WTC11 (cell line): ENCODE measurements around the gene PTPN1.

Experiments used
- CREM ChIP-seq: sonication (generic); formaldehyde crosslinking; IDR thresholded peaks from 2 replicates; pipeline ENCODE4 v1.8.1; 2022; ENCODE audit warnings: mild to moderate bottlenecking, missing genetic modification reagents, moderate library complexity
- GTF2I ChIP-seq: fragments of 250-450 bp; sonication (Bioruptor Pico); conservative IDR thresholded peaks from 2 replicates; pipeline ENCODE4 v1.4.0; 2021; ENCODE audit warnings: mild to moderate bottlenecking
- IRF2 ChIP-seq: sonication (generic); formaldehyde crosslinking; IDR thresholded peaks from 2 replicates; pipeline ENCODE4 v1.8.0; 2022; ENCODE audit warnings: low read depth, missing genetic modification reagents, borderline replicate concordance
- NFE2L1 ChIP-seq: sonication (generic); formaldehyde crosslinking; IDR thresholded peaks from 2 replicates; pipeline ENCODE4 v1.8.1; 2023; ENCODE audit warnings: missing genetic modification reagents
- NFYB ChIP-seq: sonication (generic); formaldehyde crosslinking; conservative IDR thresholded peaks from 2 replicates; pipeline ENCODE4 v1.8.0; 2022; ENCODE audit warnings: low read depth, missing genetic modification reagents
- TCF7 ChIP-seq: sonication (generic); formaldehyde crosslinking; IDR thresholded peaks from 2 replicates; pipeline ENCODE4 v1.8.0; 2022; ENCODE audit warnings: mild to moderate bottlenecking, low read depth, missing genetic modification reagents, moderate library complexity
- TEAD4 ChIP-seq: sonication (generic); formaldehyde crosslinking; IDR thresholded peaks from 2 replicates; pipeline ENCODE4 v1.8.0; 2022; ENCODE audit warnings: mild to moderate bottlenecking, missing genetic modification reagents
- TP53 ChIP-seq: sonication (generic); formaldehyde crosslinking; IDR thresholded peaks from 2 replicates; pipeline ENCODE4 v1.8.1; 2023; ENCODE audit warnings: mild to moderate bottlenecking, missing genetic modification reagents
- ZNF121 ChIP-seq: sonication (generic); formaldehyde crosslinking; IDR thresholded peaks from 2 replicates; pipeline ENCODE4 v1.8.0; 2023; ENCODE audit warnings: missing genetic modification reagents
- ZNF416 ChIP-seq: fragments of 250-450 bp; sonication (Bioruptor Pico); IDR thresholded peaks from 2 replicates; pipeline ENCODE4 v1.9.0; 2021; ENCODE audit warnings: mild to moderate bottlenecking, inconsistent platforms
- TF ChIP-seq, protein P1 (sequence below): fragments of 200-600 bp; IDR thresholded peaks from 2 replicates; pipeline ENCODE4 v1.8.0; 2022; ENCODE audit warnings: antibody characterized with exemption
- TF ChIP-seq, protein P2 (sequence below): sonication (generic); formaldehyde crosslinking; IDR thresholded peaks from 2 replicates; pipeline ENCODE4 v1.8.0; 2022; ENCODE audit warnings: mild to moderate bottlenecking, missing genetic modification reagents
- TF ChIP-seq, protein P3 (sequence below): sonication (generic); formaldehyde crosslinking; IDR thresholded peaks from 2 replicates; pipeline ENCODE4 v1.8.1; 2022; ENCODE audit warnings: mild to moderate bottlenecking, missing genetic modification reagents, moderate library complexity, borderline replicate concordance
- TF ChIP-seq, protein P4 (sequence below): sonication (generic); formaldehyde crosslinking; conservative IDR thresholded peaks from 2 replicates; pipeline ENCODE4 v1.8.1; 2022; ENCODE audit warnings: mild to moderate bottlenecking, missing genetic modification reagents

DNA sequence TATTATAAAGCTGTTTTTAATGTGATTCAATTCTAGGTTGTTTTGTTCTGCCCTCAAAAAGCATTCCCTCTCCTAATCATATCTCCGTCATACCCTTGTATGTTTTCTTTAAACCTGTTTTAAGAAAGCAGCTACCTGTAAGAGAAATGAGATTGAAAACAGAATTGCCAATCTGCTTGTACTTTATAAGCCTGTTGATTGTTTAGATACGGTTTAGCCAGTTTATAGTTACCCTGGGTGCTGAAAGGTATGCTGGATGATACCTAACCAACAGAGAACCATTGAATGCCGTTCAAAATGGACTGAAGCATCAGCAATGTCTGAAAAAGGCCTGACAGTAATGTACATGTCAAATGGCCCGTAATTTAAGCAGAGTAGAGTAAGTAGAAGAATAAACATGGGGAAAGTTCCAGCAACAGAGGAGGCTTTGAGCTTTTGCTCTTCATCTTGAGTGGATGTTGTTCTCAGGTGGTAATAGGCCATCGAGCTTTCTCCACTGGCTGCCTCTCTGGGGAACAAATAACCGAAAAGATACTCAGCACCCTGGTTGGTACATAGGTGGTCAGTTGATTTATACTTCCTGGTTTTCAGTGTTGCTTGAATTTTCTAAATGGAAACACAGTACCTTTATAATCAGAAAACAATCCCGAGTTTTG is 27.5 kb downstream of the PTPN1 start:
- TF ChIP-seq, protein P1, sequence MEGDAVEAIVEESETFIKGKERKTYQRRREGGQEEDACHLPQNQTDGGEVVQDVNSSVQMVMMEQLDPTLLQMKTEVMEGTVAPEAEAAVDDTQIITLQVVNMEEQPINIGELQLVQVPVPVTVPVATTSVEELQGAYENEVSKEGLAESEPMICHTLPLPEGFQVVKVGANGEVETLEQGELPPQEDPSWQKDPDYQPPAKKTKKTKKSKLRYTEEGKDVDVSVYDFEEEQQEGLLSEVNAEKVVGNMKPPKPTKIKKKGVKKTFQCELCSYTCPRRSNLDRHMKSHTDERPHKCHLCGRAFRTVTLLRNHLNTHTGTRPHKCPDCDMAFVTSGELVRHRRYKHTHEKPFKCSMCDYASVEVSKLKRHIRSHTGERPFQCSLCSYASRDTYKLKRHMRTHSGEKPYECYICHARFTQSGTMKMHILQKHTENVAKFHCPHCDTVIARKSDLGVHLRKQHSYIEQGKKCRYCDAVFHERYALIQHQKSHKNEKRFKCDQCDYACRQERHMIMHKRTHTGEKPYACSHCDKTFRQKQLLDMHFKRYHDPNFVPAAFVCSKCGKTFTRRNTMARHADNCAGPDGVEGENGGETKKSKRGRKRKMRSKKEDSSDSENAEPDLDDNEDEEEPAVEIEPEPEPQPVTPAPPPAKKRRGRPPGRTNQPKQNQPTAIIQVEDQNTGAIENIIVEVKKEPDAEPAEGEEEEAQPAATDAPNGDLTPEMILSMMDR = no peak
- TF ChIP-seq, protein P2, sequence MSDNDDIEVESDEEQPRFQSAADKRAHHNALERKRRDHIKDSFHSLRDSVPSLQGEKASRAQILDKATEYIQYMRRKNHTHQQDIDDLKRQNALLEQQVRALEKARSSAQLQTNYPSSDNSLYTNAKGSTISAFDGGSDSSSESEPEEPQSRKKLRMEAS (CRISPR knock-in tag) = no peak
- TF ChIP-seq TEAD4 = no peak
- no peak for TF ChIP-seq CREM
- TF ChIP-seq TCF7 (CRISPR knock-in tag) = no peak
- no peak for TF ChIP-seq NFE2L1 (CRISPR knock-in tag)
- TF ChIP-seq, protein P3, sequence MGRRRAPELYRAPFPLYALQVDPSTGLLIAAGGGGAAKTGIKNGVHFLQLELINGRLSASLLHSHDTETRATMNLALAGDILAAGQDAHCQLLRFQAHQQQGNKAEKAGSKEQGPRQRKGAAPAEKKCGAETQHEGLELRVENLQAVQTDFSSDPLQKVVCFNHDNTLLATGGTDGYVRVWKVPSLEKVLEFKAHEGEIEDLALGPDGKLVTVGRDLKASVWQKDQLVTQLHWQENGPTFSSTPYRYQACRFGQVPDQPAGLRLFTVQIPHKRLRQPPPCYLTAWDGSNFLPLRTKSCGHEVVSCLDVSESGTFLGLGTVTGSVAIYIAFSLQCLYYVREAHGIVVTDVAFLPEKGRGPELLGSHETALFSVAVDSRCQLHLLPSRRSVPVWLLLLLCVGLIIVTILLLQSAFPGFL = no peak
- TF ChIP-seq, protein P4, sequence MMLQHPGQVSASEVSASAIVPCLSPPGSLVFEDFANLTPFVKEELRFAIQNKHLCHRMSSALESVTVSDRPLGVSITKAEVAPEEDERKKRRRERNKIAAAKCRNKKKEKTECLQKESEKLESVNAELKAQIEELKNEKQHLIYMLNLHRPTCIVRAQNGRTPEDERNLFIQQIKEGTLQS (CRISPR knock-in tag) = no peak
- no peak for TF ChIP-seq ZNF416
- no peak for TF ChIP-seq TP53 (CRISPR knock-in tag)
- no peak for TF ChIP-seq NFYB (CRISPR knock-in tag)
- TF ChIP-seq GTF2I = no peak
- no peak for TF ChIP-seq ZNF121 (CRISPR knock-in tag)
- no peak for TF ChIP-seq IRF2
